K562 (cell line): ENCODE measurements around the gene WDR18. TPM values are rescaled to one million over a fixed set of nuclear protein-coding genes. Genes with fewer than 3 reads are reported as not detected.
A peak's percentile ranks its signal among the peaks of the same experiment; 100 is the strongest.

Experiments
- BRCA1 ChIP-seq, 2 experiments: fragments of 450-650 bp in 1 of 2; sonication (generic) in 1 of 2; formaldehyde crosslinking in 1 of 2; IDR thresholded peaks; 2 replicates each; pipeline versions ENCODE4 v1.5.0 to v1.6.1; 2017 to 2020; ENCODE audit warnings: mild to moderate bottlenecking in 1 of 2, missing genetic modification reagents in 1 of 2
- CBFB ChIP-seq: sonication (generic); formaldehyde crosslinking; IDR thresholded peaks from 2 replicates; pipeline ENCODE4 v1.4.0; 2020; ENCODE audit warnings: mild to moderate bottlenecking, missing genetic modification reagents
- DLX4 ChIP-seq: fragments of 250-450 bp; sonication (Bioruptor Pico); IDR thresholded peaks from 2 replicates; pipeline ENCODE4 v1.6.1; 2021; ENCODE audit warnings: mild to moderate bottlenecking
- DMBX1 ChIP-seq: fragments of 250-450 bp; sonication (Bioruptor Pico); IDR thresholded peaks from 2 replicates; pipeline ENCODE4 v1.8.0; 2022; ENCODE audit warnings: inconsistent platforms, mild to moderate bottlenecking, moderate library complexity, borderline replicate concordance
- DNMT1 ChIP-seq: fragments of 450-650 bp; IDR thresholded peaks from 2 replicates; pipeline ENCODE4 v1.6.1; 2016; ENCODE audit warnings: antibody characterized with exemption, mild to moderate bottlenecking
- ESRRA ChIP-seq: fragments of 450-650 bp; IDR thresholded peaks from 2 replicates; pipeline ENCODE4 v1.6.1; 2014; ENCODE audit warnings: low read depth, mild to moderate bottlenecking, moderate library complexity, borderline replicate concordance
- ETV1 ChIP-seq: fragments of 450-650 bp; conservative IDR thresholded peaks from 2 replicates; pipeline ENCODE4 v1.6.1; 2016; ENCODE audit warnings: missing genetic modification characterization, control low read depth, low read depth, missing compliant biosample characterization
- GABPB1 ChIP-seq: sonication (generic); formaldehyde crosslinking; IDR thresholded peaks from 2 replicates; pipeline ENCODE4 v1.8.0; 2022; ENCODE audit warnings: mild to moderate bottlenecking, missing genetic modification reagents
- IRF2 ChIP-seq: sonication (generic); formaldehyde crosslinking; IDR thresholded peaks from 2 replicates; pipeline ENCODE4 v1.8.1; 2022; ENCODE audit warnings: mild to moderate bottlenecking, missing genetic modification reagents
- KLF1 ChIP-seq: fragments of 450-650 bp; IDR thresholded peaks from 2 replicates; pipeline ENCODE4 v1.6.1; 2016; ENCODE audit warnings: missing genetic modification characterization, missing compliant biosample characterization
- KLF6 ChIP-seq: fragments of 250-450 bp; sonication (Bioruptor Pico); IDR thresholded peaks from 2 replicates; pipeline ENCODE4 v1.4.0; 2020; ENCODE audit warnings: mild to moderate bottlenecking, moderate library complexity, borderline replicate concordance
- RBFOX2 ChIP-seq: fragments of 200-400 bp; formaldehyde crosslinking; IDR thresholded peaks from 2 replicates; pipeline ENCODE4 v1.6.1; 2017; ENCODE audit warnings: low read depth, mild to moderate bottlenecking, low read length, moderate library complexity
- RBM39 ChIP-seq: fragments of 200-400 bp; formaldehyde crosslinking; optimal IDR thresholded peaks from 2 replicates; pipeline ENCODE3; 2018; ENCODE audit warnings: low read depth, low read length
- RCOR1 ChIP-seq, 2 experiments: IDR thresholded peaks; 2 replicates each; pipeline ENCODE4 v1.6.1; 2012; ENCODE audit warnings: low read depth in 2 of 2, low read length in 2 of 2, borderline replicate concordance in 1 of 2, improper control_type of control experiment in 1 of 2
- SLC30A9 ChIP-seq: fragments of 250-450 bp; sonication (Bioruptor Pico); IDR thresholded peaks from 2 replicates; pipeline ENCODE4 v1.8.0; 2022; ENCODE audit warnings: mild to moderate bottlenecking, moderate library complexity
- SMAD3 ChIP-seq: fragments of 450-650 bp; formaldehyde crosslinking; conservative IDR thresholded peaks from 2 replicates; pipeline ENCODE4 v1.4.0; 2020; ENCODE audit warnings: mild to moderate bottlenecking
- SMARCC2 ChIP-seq: fragments of 450-650 bp; IDR thresholded peaks from 2 replicates; pipeline ENCODE4 v1.6.1; 2017; ENCODE audit warnings: antibody characterized with exemption, moderate library complexity, mild to moderate bottlenecking, low read depth
- TEAD2 ChIP-seq: fragments of 450-650 bp; IDR thresholded peaks from 2 replicates; pipeline ENCODE4 v1.6.1; 2016; ENCODE audit warnings: missing genetic modification characterization, control low read depth, missing compliant biosample characterization
- ZBTB8A ChIP-seq: fragments of 450-650 bp; IDR thresholded peaks from 2 replicates; pipeline ENCODE4 v1.6.1; 2018; ENCODE audit warnings: mild to moderate bottlenecking, moderate library complexity; ENCODE audit not compliant: partially characterized antibody
- ZNF239 ChIP-seq: fragments of 250-450 bp; sonication (Bioruptor Pico); IDR thresholded peaks from 2 replicates; pipeline ENCODE4 v1.4.0; 2020; ENCODE audit warnings: mild to moderate bottlenecking
- ZNF507 ChIP-seq: conservative IDR thresholded peaks from 2 replicates; pipeline ENCODE4 v1.6.1; 2017; ENCODE audit warnings: missing genetic modification characterization, missing compliant biosample characterization
- ZNF764 ChIP-seq: fragments of 250-450 bp; sonication (Bioruptor Pico); IDR thresholded peaks from 2 replicates; pipeline ENCODE4 v1.4.0; 2020; ENCODE audit warnings: low read depth, mild to moderate bottlenecking, moderate library complexity
- ZNF766 ChIP-seq: fragments of 200-800 bp; sonication (Bioruptor generic); conservative IDR thresholded peaks from 2 replicates; pipeline ENCODE4 v1.6.1; 2016; ENCODE audit warnings: missing genetic modification characterization, missing compliant biosample characterization
- polyA plus RNA-seq, 8 experiments: library from polyadenylated mRNA; depleted of rRNA in 4 of 8; stranded (reverse) in 5 of 8; unstranded in 3 of 8; fragments of >200 nt; fragmentation: Nextera tagmentation in 2 of 8; fragmentation: Illumina TruSeq in 1 of 8; extraction: Ambion mirVana in 2 of 8; extraction: Trizol in 1 of 8; gene quantifications; 2 replicates each; pipeline versions ENCODE4 v1.2.1 to v1.2.3, GENCODE V29; 2011 to 2014; ENCODE audit warnings: inconsistent platforms in 1 of 8, missing spikeins in 1 of 8
- total RNA-seq, 7 experiments: library from RNA; depleted of rRNA in 6 of 7; stranded (reverse); fragments of >200 nt in 6 of 7; fragmentation: Illumina TruSeq in 2 of 7; extraction: Trizol in 2 of 7; gene quantifications; 2 replicates each; pipeline versions ENCODE4 v1.2.1 to v1.2.3, GENCODE V29; 2011 to 2021; ENCODE audit warnings: low replicate concordance in 1 of 7
- TF ChIP-seq, protein P1 (sequence below): fragments of 250-450 bp; sonication (Bioruptor Pico); IDR thresholded peaks from 2 replicates; pipeline ENCODE4 v1.8.0; 2022; ENCODE audit warnings: moderate library complexity, mild to moderate bottlenecking, inconsistent platforms
- TF ChIP-seq, protein P2 (sequence below): fragments of 250-450 bp; sonication (Bioruptor Pico); IDR thresholded peaks from 2 replicates; pipeline ENCODE4 v1.5.0; 2021
- TF ChIP-seq, protein P3 (sequence below): sonication (generic); formaldehyde crosslinking; IDR thresholded peaks from 2 replicates; pipeline ENCODE4 v1.8.1; 2023; ENCODE audit warnings: mild to moderate bottlenecking, missing genetic modification reagents

WDR18 gene
- total and polyA plus RNA-seq, 9 of the 15 experiments (the other 6 are each of a cell fraction or from before 2014, with no cell fraction given) = 0.65 to 181 (median 30.1) TPM

DNA sequence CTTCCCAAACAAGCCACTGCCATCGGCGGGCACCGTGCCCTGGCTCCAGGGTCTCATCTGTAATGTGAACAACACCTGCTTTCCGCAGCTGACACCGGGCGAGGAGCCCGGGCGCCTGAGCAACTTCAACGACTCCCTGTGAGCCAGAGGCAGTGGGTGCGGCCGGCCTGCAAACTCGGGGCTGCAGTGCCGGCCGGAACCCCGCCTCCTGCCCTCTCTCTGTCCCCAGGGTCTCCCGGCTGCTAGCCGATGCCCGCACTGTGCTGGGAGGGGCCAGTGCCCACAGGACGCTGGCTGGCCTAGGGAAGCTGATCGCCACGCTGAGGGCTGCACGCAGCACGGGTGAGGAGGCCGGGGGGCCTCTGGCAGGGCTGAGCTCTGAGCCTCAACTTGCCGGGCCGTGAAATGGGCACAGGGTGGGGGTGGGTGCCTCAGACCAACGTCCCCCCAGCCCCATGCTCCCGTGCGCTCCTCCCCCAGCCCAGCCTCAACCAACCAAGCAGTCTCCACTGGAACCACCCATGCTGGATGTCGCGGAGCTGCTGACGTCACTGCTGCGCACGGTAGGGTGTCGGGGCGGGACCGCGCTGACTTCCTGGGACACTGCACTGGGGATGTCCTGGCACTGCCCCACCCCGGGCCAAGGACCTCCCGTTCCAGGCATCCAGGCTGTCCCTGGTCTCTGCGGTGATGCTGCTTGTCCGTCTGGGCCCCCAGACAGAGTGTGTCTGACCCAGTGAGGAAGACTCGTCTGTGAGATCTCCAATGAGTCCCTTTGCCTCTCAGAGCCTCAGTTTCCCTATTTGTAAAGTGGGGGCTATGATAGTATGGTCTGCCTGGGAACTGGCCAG lies 57.9 kb downstream of the WDR18 start (continued):
- TF ChIP-seq ESRRA (peak; percentile 43; the same call in 1 of the 2 replicates), DMBX1 (no peak), KLF6 (CRISPR knock-in tag) (no peak), CBFB (CRISPR knock-in tag) (no peak; the same call in 1 of the 2 replicates), ZNF507 (no peak), TEAD2 (tag) (no peak), SMARCC2 (no peak), BRCA1 (IDR thresholded peaks at IDR 0.05) (no peak), BRCA1 (CRISPR knock-in tag; IDR thresholded peaks at IDR 0.05) (no peak), IRF2 (no peak), DNMT1 (no peak), ZNF764 (CRISPR knock-in tag) (no peak), GABPB1 (CRISPR knock-in tag) (peak; percentile 59; the same call in 1 of the 2 replicates), ETV1 (tag) (0 out of 2 replicates have a peak, but pooled peaks have one; percentile 9), DLX4 (CRISPR knock-in tag) (no peak), KLF1 (tag) (no peak), RBFOX2 (peak; percentile 74), SLC30A9 (CRISPR knock-in tag) (no peak), RCOR1 (IDR thresholded peaks at IDR 0.05; ENCODE audit: borderline replicate concordance in 1 of 2, low read depth in 2 of 2, low read length in 2 of 2) (peak; percentile 56 to 81; a peak in 3 of 4 replicates), SMAD3 (CRISPR knock-in tag) (no peak), ZBTB8A (no peak), ZNF239 (CRISPR knock-in tag) (no peak), RBM39 (no peak), ZNF766 (CRISPR knock-in tag) (no peak)
- TF ChIP-seq, protein P1, sequence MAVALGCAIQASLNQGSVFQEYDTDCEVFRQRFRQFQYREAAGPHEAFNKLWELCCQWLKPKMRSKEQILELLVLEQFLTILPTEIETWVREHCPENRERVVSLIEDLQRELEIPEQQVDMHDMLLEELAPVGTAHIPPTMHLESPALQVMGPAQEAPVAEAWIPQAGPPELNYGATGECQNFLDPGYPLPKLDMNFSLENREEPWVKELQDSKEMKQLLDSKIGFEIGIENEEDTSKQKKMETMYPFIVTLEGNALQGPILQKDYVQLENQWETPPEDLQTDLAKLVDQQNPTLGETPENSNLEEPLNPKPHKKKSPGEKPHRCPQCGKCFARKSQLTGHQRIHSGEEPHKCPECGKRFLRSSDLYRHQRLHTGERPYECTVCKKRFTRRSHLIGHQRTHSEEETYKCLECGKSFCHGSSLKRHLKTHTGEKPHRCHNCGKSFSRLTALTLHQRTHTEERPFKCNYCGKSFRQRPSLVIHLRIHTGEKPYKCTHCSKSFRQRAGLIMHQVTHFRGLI (CRISPR knock-in tag) = no peak
- TF ChIP-seq, protein P2, sequence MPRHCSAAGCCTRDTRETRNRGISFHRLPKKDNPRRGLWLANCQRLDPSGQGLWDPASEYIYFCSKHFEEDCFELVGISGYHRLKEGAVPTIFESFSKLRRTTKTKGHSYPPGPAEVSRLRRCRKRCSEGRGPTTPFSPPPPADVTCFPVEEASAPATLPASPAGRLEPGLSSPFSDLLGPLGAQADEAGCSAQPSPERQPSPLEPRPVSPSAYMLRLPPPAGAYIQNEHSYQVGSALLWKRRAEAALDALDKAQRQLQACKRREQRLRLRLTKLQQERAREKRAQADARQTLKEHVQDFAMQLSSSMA (CRISPR knock-in tag) = no peak; the same call in 1 of the 2 replicates
- TF ChIP-seq, protein P3, sequence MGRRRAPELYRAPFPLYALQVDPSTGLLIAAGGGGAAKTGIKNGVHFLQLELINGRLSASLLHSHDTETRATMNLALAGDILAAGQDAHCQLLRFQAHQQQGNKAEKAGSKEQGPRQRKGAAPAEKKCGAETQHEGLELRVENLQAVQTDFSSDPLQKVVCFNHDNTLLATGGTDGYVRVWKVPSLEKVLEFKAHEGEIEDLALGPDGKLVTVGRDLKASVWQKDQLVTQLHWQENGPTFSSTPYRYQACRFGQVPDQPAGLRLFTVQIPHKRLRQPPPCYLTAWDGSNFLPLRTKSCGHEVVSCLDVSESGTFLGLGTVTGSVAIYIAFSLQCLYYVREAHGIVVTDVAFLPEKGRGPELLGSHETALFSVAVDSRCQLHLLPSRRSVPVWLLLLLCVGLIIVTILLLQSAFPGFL = no peak
